ENCODE data around the gene LYRM9. TPM values are rescaled to one million over a fixed set of nuclear protein-coding genes. Genes with fewer than 3 reads are reported as not detected.

Gene LYRM9
- total and polyA plus RNA-seq, 2 of the 8 experiments (the other 6 are each of a cell fraction or from before 2014, with no cell fraction given) = 4.3 to 5.2 TPM

- Histone ChIP-seq H3K23ac (ENCODE audit: insufficient read length) (no peak overlapping the region), H4K91ac (replicated peaks; ENCODE audit: insufficient read length, low read length) (no peak overlapping the region), H3K27me3 (replicated peaks in 1 of 4; ENCODE audit: control insufficient read depth in 3 of 4, extremely low read depth in 1 of 4, insufficient read depth in 3 of 4, low read length in 3 of 4) (0 out of 7 replicates have a peak, but pooled peaks cover 0 to 3% (median 0%) of the 10 kb centered on the region in 4 experiments), H2BK120ac (replicated peaks; ENCODE audit: low read depth, low read length) (no peak overlapping the region), H3K4me2 (ENCODE audit: insufficient read depth in 1 of 2, low read depth in 2 of 2, low read length in 2 of 2) (no peak overlapping the region), H2BK20ac (ENCODE audit: low read length) (no peak overlapping the region), H3K56ac (replicated peaks; ENCODE audit: insufficient read length, low read depth, low read length) (no peak overlapping the region), H4K8ac (ENCODE audit: extremely low read depth, insufficient read depth, low read length) (no peak overlapping the region), H4K5ac (ENCODE audit: insufficient read length, low read depth, low read length) (no peak overlapping the region), H3K14ac (ENCODE audit: insufficient read length) (no peak overlapping the region), H3K79me2 (ENCODE audit: control insufficient read depth in 1 of 2, insufficient read depth in 2 of 2, low read length in 2 of 2) (no peaks in the 10 kb centered on the region), H2BK12ac (ENCODE audit: low read depth, low read length) (no peak overlapping the region), H2BK5ac (ENCODE audit: low read depth, low read length) (no peak overlapping the region), H3K79me1 (ENCODE audit: low read depth, low read length) (no peaks in the 10 kb centered on the region), H4K20me1 (replicated peaks in 1 of 2; ENCODE audit: control insufficient read depth in 1 of 2, insufficient read depth in 2 of 2, low read length in 2 of 2) (no peaks in the 10 kb centered on the region), H3K9me3 (ENCODE audit: insufficient read depth in 2 of 2, low read depth in 1 of 2, low read length in 1 of 2) (no peaks in the 10 kb centered on the region; a peak in 1 of 4 replicates), H3K27ac (ENCODE audit: low read depth, low read length) (no peak overlapping the region), H3K36me3 (ENCODE audit: control insufficient read depth in 2 of 4, insufficient read depth in 4 of 4, low read length in 3 of 4) (no peaks in the 10 kb centered on the region), H3K4me3 (ENCODE audit: extremely low read depth in 1 of 4, insufficient read depth in 2 of 4, low read depth in 3 of 4, low read length in 4 of 4) (no peak overlapping the region), H2BK15ac (ENCODE audit: low read length) (no peak overlapping the region), H2AFZ (ENCODE audit: low read length) (no peak overlapping the region), H2AK5ac (ENCODE audit: low read depth, low read length) (no peak overlapping the region), H3K4me1 (replicated peaks in 1 of 4; ENCODE audit: control insufficient read depth in 3 of 4, insufficient read depth in 4 of 4, low read length in 3 of 4) (no peaks in the 10 kb centered on the region), H3K4ac (replicated peaks; ENCODE audit: insufficient read length, low read depth, low read length) (no peak overlapping the region), H3K9ac (replicated peaks in 1 of 4; ENCODE audit: extremely low read depth in 1 of 4, low read depth in 3 of 4, low read length in 3 of 4) (no peak overlapping the region), H3K23me2 (ENCODE audit: low read depth, low read length) (no peaks in the 10 kb centered on the region), H3K18ac (ENCODE audit: extremely low read depth, low read length) (no peak overlapping the region)
- FAIRE-seq (no peak), DNase-seq (ENCODE audit: low read depth in 1 of 2, low spot score in 2 of 2) (no peak)
- ChIA-PET POLR2A (ENCODE audit: partially characterized antibody) (no interaction called here), CTCF (ENCODE audit: partially characterized antibody) (no interaction called here)
- WGBS, 2 experiments (ENCODE audit: extremely low coverage in 1 of 2, insufficient coverage in 1 of 2, insufficient read length in 1 of 2, insufficient replicate concordance in 2 of 2, low coverage in 1 of 2, low lambda C conversion rate in 2 of 2, missing lambda C conversion rate in 1 of 2) = 91% methylated on average over 2 of the region's 2 CpGs; no CpG with 5 or more reads in 1 of the 2 experiments
- TF ChIP-seq ATF3 (IDR thresholded peaks at IDR 0.05; ENCODE audit: insufficient read depth, low read depth, low read length) = no peak
- no peak for TF ChIP-seq CEBPB (IDR thresholded peaks at IDR 0.05; ENCODE audit: low read depth, low read length)
- TF ChIP-seq EZH2 (IDR thresholded peaks at IDR 0.05; ENCODE audit: low read depth, low read length, severe bottlenecking) = no peak
- no peak for TF ChIP-seq POLR2A (IDR thresholded peaks at IDR 0.05; ENCODE audit: control extremely low read depth in 1 of 2, low read depth in 2 of 2, low read length in 2 of 2)
- TF ChIP-seq GABPA (IDR thresholded peaks at IDR 0.05; ENCODE audit: borderline replicate concordance, insufficient read depth, low read length) = no peak
- TF ChIP-seq CBX5 (IDR thresholded peaks at IDR 0.05; ENCODE audit: low read depth, low read length) = no peak
- no peak for TF ChIP-seq E2F6 (IDR thresholded peaks at IDR 0.05)
- no peak for TF ChIP-seq RNF2 (IDR thresholded peaks at IDR 0.05; ENCODE audit: borderline replicate concordance, low read depth, low read length, missing control alignments, poor library complexity, severe bottlenecking)
- no peak for TF ChIP-seq MAX (IDR thresholded peaks at IDR 0.05)
- TF ChIP-seq CHD1 (IDR thresholded peaks at IDR 0.05; ENCODE audit: low read depth, low read length) = no peak
- no peak for TF ChIP-seq ATF2 (IDR thresholded peaks at IDR 0.05; ENCODE audit: low read length)
These were observed 20.0 kb downstream of the LYRM9 start for GRCh38 chr17:27873211-27873610.

Measured in H1 (cell line).